GM23338 (cell line): ENCODE measurements around the gene RAD52. TPM values are rescaled to one million over a fixed set of nuclear protein-coding genes. Genes with fewer than 3 reads are reported as not detected.

ENCODE experiments used
- ATAC-seq: fragments of 200-7000 bp; cut with Tn5 transposase; 3 replicates; pipeline ENCODE4 v1.9.1; 2020
- DNase-seq: peaks from one replicate; pipeline ENCODE4 v3.0.0-alpha.2; 2015; ENCODE audit warnings: low spot score
- H2AFZ ChIP-seq: fragments of 200-600 bp; sonication (generic); 2 replicates; pipeline ENCODE4 v1.8.0; 2016; ENCODE audit warnings: antibody characterized with exemption, mild to moderate bottlenecking, moderate library complexity
- H3F3A ChIP-seq: fragments of 200-600 bp; sonication (generic); replicated peaks from 2 replicates; pipeline ENCODE4 v1.8.0; 2017; ENCODE audit warnings: antibody characterized with exemption, mixed run types, low read depth
- H3K27ac ChIP-seq: fragments of 200-600 bp; sonication (generic); 2 replicates; pipeline ENCODE4 v1.6.1; 2016; ENCODE audit warnings: low read depth
- H3K27me3 ChIP-seq: fragments of 200-600 bp; sonication (generic); 2 replicates; pipeline ENCODE4 v1.8.0; 2016; ENCODE audit warnings: mild to moderate bottlenecking, mixed run types, moderate library complexity; ENCODE audit not compliant: insufficient read depth
- H3K36me3 ChIP-seq: fragments of 200-600 bp; sonication (generic); 2 replicates; pipeline ENCODE4 v1.8.0; 2016; ENCODE audit warnings: mild to moderate bottlenecking; ENCODE audit not compliant: insufficient read depth
- H3K4me1 ChIP-seq: fragments of 200-600 bp; sonication (generic); 2 replicates; pipeline ENCODE4 v1.8.0; 2016; ENCODE audit warnings: mild to moderate bottlenecking, moderate library complexity; ENCODE audit not compliant: insufficient read depth
- H3K4me2 ChIP-seq: fragments of 200-600 bp; sonication (generic); 2 replicates; pipeline ENCODE4 v1.7.1; 2017; ENCODE audit warnings: mixed run types
- H3K4me3 ChIP-seq: fragments of 200-600 bp; sonication (generic); 2 replicates; pipeline ENCODE4 v1.6.1; 2016; ENCODE audit warnings: mixed run types
- H3K79me2 ChIP-seq: fragments of 200-600 bp; sonication (generic); replicated peaks from 2 replicates; pipeline ENCODE4 v1.8.0; 2017; ENCODE audit warnings: mild to moderate bottlenecking; ENCODE audit not compliant: insufficient read depth
- H3K9me2 ChIP-seq: fragments of 200-600 bp; sonication (generic); 2 replicates; pipeline ENCODE4 v1.8.0; 2017; ENCODE audit not compliant: insufficient read depth
- H4K20me1 ChIP-seq: fragments of 200-600 bp; sonication (generic); replicated peaks from 2 replicates; pipeline ENCODE4 v1.8.0; 2017; ENCODE audit warnings: mild to moderate bottlenecking; ENCODE audit not compliant: insufficient read depth
- H3K27ac Mint-ChIP-seq: 2 replicates; pipeline ENCODE4 v1.8.0; 2020; ENCODE audit warnings: inconsistent platforms, mild to moderate bottlenecking, moderate library complexity, mixed read lengths
- H3K27me3 Mint-ChIP-seq: 3 replicates; pipeline ENCODE4 v1.8.0; 2022; ENCODE audit warnings: low read depth, mild to moderate bottlenecking, moderate library complexity, mixed read lengths, inconsistent platforms; ENCODE audit not compliant: insufficient read depth, poor library complexity
- H3K36me3 Mint-ChIP-seq: 3 replicates; pipeline ENCODE4 v1.8.0; 2021; ENCODE audit warnings: low read depth, mild to moderate bottlenecking, inconsistent platforms, moderate library complexity, mixed read lengths
- H3K4me1 Mint-ChIP-seq: 3 replicates; pipeline ENCODE4 v1.8.0; 2020; ENCODE audit warnings: mild to moderate bottlenecking, inconsistent platforms, mixed read lengths
- H3K4me3 Mint-ChIP-seq: 3 replicates; pipeline ENCODE4 v1.8.0; 2021; ENCODE audit warnings: moderate library complexity, mild to moderate bottlenecking, inconsistent platforms, mixed read lengths
- H3K9me3 Mint-ChIP-seq: 3 replicates; pipeline ENCODE4 v1.8.0; 2020; ENCODE audit warnings: moderate library complexity, mild to moderate bottlenecking, inconsistent platforms, mixed read lengths
- CREB1 ChIP-seq: fragments of 250-450 bp; sonication (Bioruptor Pico); IDR thresholded peaks from 2 replicates; pipeline ENCODE4 v1.5.0; 2020; ENCODE audit warnings: low read depth, mild to moderate bottlenecking, moderate library complexity
- CTCF ChIP-seq, 2 experiments: fragments of 200-600 bp in 1 of 2; sonication (generic) in 1 of 2; conservative IDR thresholded peaks; 2 replicates each; pipeline versions ENCODE4 v1.5.1 to v1.6.1; 2016 to 2017; ENCODE audit warnings: antibody characterized with exemption in 2 of 2, low read depth in 2 of 2, mild to moderate bottlenecking in 2 of 2, moderate library complexity in 1 of 2
- EZH2phosphoT487 ChIP-seq: fragments of 200-600 bp; sonication (generic); IDR thresholded peaks from one replicate; pipeline ENCODE4 v1.8.1; 2018; ENCODE audit warnings: antibody characterized with exemption; ENCODE audit not compliant: unreplicated experiment
- JUNB ChIP-seq: IDR thresholded peaks from one replicate; pipeline ENCODE4 v1.6.1; 2016; ENCODE audit warnings: antibody characterized with exemption; ENCODE audit not compliant: unreplicated experiment
- NANOG ChIP-seq: IDR thresholded peaks from 2 replicates; pipeline ENCODE4 v1.6.1; 2016; ENCODE audit warnings: antibody characterized with exemption, borderline replicate concordance
- POLR2AphosphoS5 ChIP-seq: IDR thresholded peaks from 2 replicates; pipeline ENCODE4 v1.6.1; 2016; ENCODE audit warnings: antibody characterized with exemption, low read depth
- STAT1 ChIP-seq: IDR thresholded peaks from one replicate; pipeline ENCODE4 v1.6.1; 2016; ENCODE audit warnings: antibody characterized with exemption; ENCODE audit not compliant: unreplicated experiment
- ZNF114 ChIP-seq: fragments of 250-450 bp; sonication (Bioruptor Pico); IDR thresholded peaks from 2 replicates; pipeline ENCODE4 v1.5.0; 2020; ENCODE audit warnings: mild to moderate bottlenecking, moderate library complexity
- ZNF331 ChIP-seq: fragments of 250-450 bp; sonication (Bioruptor Pico); IDR thresholded peaks from 2 replicates; pipeline ENCODE4 v1.5.0; 2020; ENCODE audit warnings: low read depth, mild to moderate bottlenecking, moderate library complexity
- polyA plus RNA-seq: library from polyadenylated mRNA; unstranded; fragments of >200 nt; fragmentation: Nextera tagmentation; extraction: Ambion mirVana; gene quantifications from 2 replicates; pipeline ENCODE4 v1.2.1, GENCODE V29; 2016
- total RNA-seq: library from RNA; depleted of rRNA; stranded (reverse); fragments of >200 nt; shearing (Covaris generic); gene quantifications from 2 replicates; pipeline ENCODE4 v1.2.3, GENCODE V29; 2014
- TF ChIP-seq, protein P1 (sequence below): IDR thresholded peaks from one replicate; pipeline ENCODE4 v1.6.1; 2018; ENCODE audit warnings: antibody characterized with exemption; ENCODE audit not compliant: unreplicated experiment

RAD52 gene
- total and polyA plus RNA-seq, 2 experiments from 2014 or later, result 10.9 to 21.3 TPM

DNA sequence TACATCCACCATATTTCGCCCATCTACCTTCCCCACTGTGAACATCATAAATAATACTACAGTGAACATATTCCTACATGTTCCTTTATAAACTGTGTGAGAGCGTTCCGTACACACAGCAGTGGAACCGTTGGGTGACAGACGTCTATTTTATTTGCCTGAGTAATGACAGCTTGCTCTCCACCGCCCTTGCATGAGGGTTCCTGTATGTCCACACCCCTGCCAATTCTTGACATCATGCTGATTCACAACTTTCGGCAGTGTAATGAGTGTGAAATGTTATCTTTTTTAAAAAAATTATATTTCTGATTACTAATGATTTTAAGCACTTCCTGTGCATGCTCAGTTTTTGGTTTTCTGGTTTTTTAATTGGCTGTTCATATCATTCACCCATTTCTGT is 4.3 kb upstream of the RAD52 start:
- Mint-ChIP-seq H3K36me3 (no peaks in the 10 kb centered on the region; the same call in 2 of the 3 replicates), H3K27me3 (peaks cover 12% of the 10 kb centered on the region), H3K27ac (no peak overlapping the region), H3K9me3 (no peaks in the 10 kb centered on the region), H3K4me3 (no peak overlapping the region), H3K4me1 (no peaks in the 10 kb centered on the region; the same call in 2 of the 3 replicates)
- Histone ChIP-seq H3K4me1 (no peaks in the 10 kb centered on the region), H4K20me1 (no peaks in the 10 kb centered on the region), H3K9me2 (no peaks in the 10 kb centered on the region), H2AFZ (no peak overlapping the region), H3K4me2 (no peak overlapping the region), H3F3A (0 out of 2 replicates have a peak, but pooled peaks cover 3% of the 10 kb centered on the region), H3K27me3 (no peaks in the 10 kb centered on the region), H3K4me3 (no peak overlapping the region), H3K36me3 (no peaks in the 10 kb centered on the region), H3K79me2 (peaks cover 2% of the 10 kb centered on the region), H3K27ac (no peak overlapping the region)
- DNase-seq (no peak), ATAC-seq (no peak)
- no peak for TF ChIP-seq ZNF114 (CRISPR knock-in tag)
- no peak for TF ChIP-seq CTCF (conservative IDR thresholded peaks at IDR 0.05; ENCODE audit: low read depth in 2 of 2)

- Histone ChIP-seq H3K4me2 (no peak overlapping the region), H3F3A (0 out of 2 replicates have a peak, but pooled peaks cover 3% of the 10 kb centered on the region), H3K36me3 (no peaks in the 10 kb centered on the region), H3K9me2 (no peaks in the 10 kb centered on the region), H3K79me2 (peaks cover 26% of the 10 kb centered on the region), H3K27ac (no peak overlapping the region), H3K27me3 (no peaks in the 10 kb centered on the region), H3K4me1 (no peaks in the 10 kb centered on the region), H4K20me1 (peaks cover 6% of the 10 kb centered on the region; the same call in 1 of the 2 replicates), H3K4me3 (no peak overlapping the region), H2AFZ (no peak overlapping the region)
- Mint-ChIP-seq H3K27ac (no peak overlapping the region), H3K9me3 (0 out of 3 replicates have a peak, but pooled peaks cover 4% of the 10 kb centered on the region), H3K4me1 (peaks cover 4% of the 10 kb centered on the region), H3K4me3 (no peak overlapping the region), H3K36me3 (peaks cover 10% of the 10 kb centered on the region; the same call in 2 of the 3 replicates), H3K27me3 (peaks cover 10% of the 10 kb centered on the region)
- no peak for DNase-seq
- no peak for ATAC-seq
- TF ChIP-seq ZNF331 (CRISPR knock-in tag), result no peak
- TF ChIP-seq CREB1 (CRISPR knock-in tag), result no peak
- no peak for TF ChIP-seq EZH2phosphoT487
- TF ChIP-seq, protein P1, sequence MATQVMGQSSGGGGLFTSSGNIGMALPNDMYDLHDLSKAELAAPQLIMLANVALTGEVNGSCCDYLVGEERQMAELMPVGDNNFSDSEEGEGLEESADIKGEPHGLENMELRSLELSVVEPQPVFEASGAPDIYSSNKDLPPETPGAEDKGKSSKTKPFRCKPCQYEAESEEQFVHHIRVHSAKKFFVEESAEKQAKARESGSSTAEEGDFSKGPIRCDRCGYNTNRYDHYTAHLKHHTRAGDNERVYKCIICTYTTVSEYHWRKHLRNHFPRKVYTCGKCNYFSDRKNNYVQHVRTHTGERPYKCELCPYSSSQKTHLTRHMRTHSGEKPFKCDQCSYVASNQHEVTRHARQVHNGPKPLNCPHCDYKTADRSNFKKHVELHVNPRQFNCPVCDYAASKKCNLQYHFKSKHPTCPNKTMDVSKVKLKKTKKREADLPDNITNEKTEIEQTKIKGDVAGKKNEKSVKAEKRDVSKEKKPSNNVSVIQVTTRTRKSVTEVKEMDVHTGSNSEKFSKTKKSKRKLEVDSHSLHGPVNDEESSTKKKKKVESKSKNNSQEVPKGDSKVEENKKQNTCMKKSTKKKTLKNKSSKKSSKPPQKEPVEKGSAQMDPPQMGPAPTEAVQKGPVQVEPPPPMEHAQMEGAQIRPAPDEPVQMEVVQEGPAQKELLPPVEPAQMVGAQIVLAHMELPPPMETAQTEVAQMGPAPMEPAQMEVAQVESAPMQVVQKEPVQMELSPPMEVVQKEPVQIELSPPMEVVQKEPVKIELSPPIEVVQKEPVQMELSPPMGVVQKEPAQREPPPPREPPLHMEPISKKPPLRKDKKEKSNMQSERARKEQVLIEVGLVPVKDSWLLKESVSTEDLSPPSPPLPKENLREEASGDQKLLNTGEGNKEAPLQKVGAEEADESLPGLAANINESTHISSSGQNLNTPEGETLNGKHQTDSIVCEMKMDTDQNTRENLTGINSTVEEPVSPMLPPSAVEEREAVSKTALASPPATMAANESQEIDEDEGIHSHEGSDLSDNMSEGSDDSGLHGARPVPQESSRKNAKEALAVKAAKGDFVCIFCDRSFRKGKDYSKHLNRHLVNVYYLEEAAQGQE, result no peak
- no peak for TF ChIP-seq POLR2AphosphoS5
- TF ChIP-seq CTCF (conservative IDR thresholded peaks at IDR 0.05; ENCODE audit: low read depth in 2 of 2), result no peak
- TF ChIP-seq NANOG, result no peak
- no peak for TF ChIP-seq STAT1
- TF ChIP-seq JUNB, result no peak
- no peak for TF ChIP-seq ZNF114 (CRISPR knock-in tag)
Observed at GRCh38 chr12:951176-951575, 1.7 kb upstream of the RAD52 start.
